Hepatocyte (in vitro differentiated cells): ENCODE data around the gene CLTCL1. TPM values are rescaled to one million over a fixed set of nuclear protein-coding genes. Genes with fewer than 3 reads are reported as not detected.

Experiments used
- DNase-seq: peaks from one replicate; pipeline ENCODE4 v3.0.0-alpha.2; 2016; ENCODE audit warnings: low spot score
- H2AFZ ChIP-seq: fragments of 200-600 bp; sonication (generic); 2 replicates; pipeline ENCODE4 v1.6.0; 2016; ENCODE audit warnings: antibody characterized with exemption, mild to moderate bottlenecking
- H3K27ac ChIP-seq: fragments of 200-600 bp; sonication (generic); 2 replicates; pipeline ENCODE4 v1.5.1; 2016; ENCODE audit warnings: mild to moderate bottlenecking
- H3K27me3 ChIP-seq: fragments of 200-600 bp; sonication (generic); 2 replicates; pipeline ENCODE4 v1.6.1; 2016
- H3K36me3 ChIP-seq: fragments of 200-600 bp; sonication (generic); replicated peaks from 2 replicates; pipeline ENCODE4 v1.5.1; 2016; ENCODE audit warnings: low read depth; ENCODE audit not compliant: insufficient read depth
- H3K4me1 ChIP-seq: fragments of 200-600 bp; sonication (generic); 2 replicates; pipeline ENCODE4 v1.5.1; 2016; ENCODE audit warnings: mild to moderate bottlenecking, moderate library complexity; ENCODE audit not compliant: insufficient read depth
- H3K4me2 ChIP-seq: fragments of 200-600 bp; sonication (generic); 2 replicates; pipeline ENCODE4 v1.6.0; 2016
- H3K4me3 ChIP-seq: fragments of 200-600 bp; sonication (generic); 2 replicates; pipeline ENCODE4 v1.5.1; 2016; ENCODE audit warnings: mild to moderate bottlenecking
- H3K79me2 ChIP-seq: fragments of 200-600 bp; sonication (generic); 2 replicates; pipeline ENCODE4 v1.6.0; 2017; ENCODE audit warnings: mild to moderate bottlenecking
- H3K9me2 ChIP-seq: fragments of 200-600 bp; sonication (generic); replicated peaks from 2 replicates; pipeline ENCODE4 v1.6.0; 2017; ENCODE audit warnings: mild to moderate bottlenecking; ENCODE audit not compliant: insufficient read depth
- H3K9me3 ChIP-seq: fragments of 200-600 bp; sonication (generic); 2 replicates; pipeline ENCODE4 v1.5.1; 2016; ENCODE audit warnings: low read depth, mild to moderate bottlenecking
- H4K20me1 ChIP-seq: fragments of 200-600 bp; sonication (generic); 2 replicates; pipeline ENCODE4 v1.6.0; 2016; ENCODE audit warnings: mild to moderate bottlenecking; ENCODE audit not compliant: insufficient read depth, poor library complexity, severe bottlenecking
- CTCF ChIP-seq: fragments of 200-600 bp; sonication (generic); IDR thresholded peaks from 2 replicates; pipeline ENCODE4 v1.5.1; 2016; ENCODE audit warnings: antibody characterized with exemption, mild to moderate bottlenecking; ENCODE audit not compliant: poor library complexity
- EZH2 ChIP-seq: fragments of 200-600 bp; sonication (generic); IDR thresholded peaks from 2 replicates; pipeline ENCODE4 v1.6.1; 2016; ENCODE audit warnings: antibody characterized with exemption, mild to moderate bottlenecking, borderline replicate concordance
- EZH2phosphoT487 ChIP-seq: fragments of 200-600 bp; sonication (generic); IDR thresholded peaks from one replicate; pipeline ENCODE4 v1.6.1; 2018; ENCODE audit warnings: antibody characterized with exemption, mild to moderate bottlenecking, low read depth, moderate library complexity; ENCODE audit not compliant: unreplicated experiment, severe bottlenecking
- WGBS: methylation state at CpG from one replicate; pipeline ENCODE4 v1.1.6; 2016; ENCODE audit warnings: low lambda C conversion rate; ENCODE audit errors: missing lambda C conversion rate; 5-methylcytosine and 5-hydroxymethylcytosine counted together
- polyA plus RNA-seq: library from polyadenylated mRNA; unstranded; fragments of >200 nt; fragmentation: Nextera tagmentation; extraction: Ambion mirVana; gene quantifications from 2 replicates; pipeline ENCODE4 v1.2.1, GENCODE V29; 2016
- total RNA-seq: library from RNA; depleted of rRNA; stranded (reverse); fragments of >200 nt; gene quantifications from 2 replicates; pipeline ENCODE4 v1.2.3, GENCODE V29; 2014

The CLTCL1 gene
- total and polyA plus RNA-seq, 2 experiments from 2014 or later = 2.2 to 3.7 TPM

GRCh38 chr22:19228179-19228578, 63.3 kb downstream of the CLTCL1 start:
- Histone ChIP-seq H3K79me2 (no peaks in the 10 kb centered on the region), H3K27ac (no peak overlapping the region), H4K20me1 (no peaks in the 10 kb centered on the region), H3K36me3 (no peaks in the 10 kb centered on the region), H3K4me1 (no peaks in the 10 kb centered on the region), H3K9me2 (no peaks in the 10 kb centered on the region), H2AFZ (no peak overlapping the region), H3K27me3 (no peaks in the 10 kb centered on the region), H3K9me3 (no peaks in the 10 kb centered on the region), H3K4me2 (no peak overlapping the region), H3K4me3 (no peak overlapping the region)
- 90% methylated on average over 4 of the region's 4 CpGs for WGBS
- TF ChIP-seq EZH2phosphoT487 (no peak), EZH2 (no peak), CTCF (no peak)
- DNase-seq = no peak

- H3K4me1 ChIP-seq = no peaks in the 10 kb centered on the region
- no peaks in the 10 kb centered on the region for H4K20me1 ChIP-seq
- TF ChIP-seq CTCF = no peak
- no peak for TF ChIP-seq EZH2phosphoT487
- TF ChIP-seq EZH2 = no peak
- H3K36me3 ChIP-seq = no peaks in the 10 kb centered on the region
- no peaks in the 10 kb centered on the region for H3K9me3 ChIP-seq
- no peak overlapping the region for H2AFZ ChIP-seq
- no peak overlapping the region for H3K4me3 ChIP-seq
- no peaks in the 10 kb centered on the region for H3K79me2 ChIP-seq
- no peak for DNase-seq
- no peaks in the 10 kb centered on the region for H3K9me2 ChIP-seq
- no peak overlapping the region for H3K27ac ChIP-seq
- H3K4me2 ChIP-seq = no peak overlapping the region
- H3K27me3 ChIP-seq = no peaks in the 10 kb centered on the region
These were observed 65.1 kb downstream of the CLTCL1 start for GRCh38 chr22:19226428-19226827.

GRCh38 chr22:19225560-19225959, 66.0 kb downstream of the CLTCL1 start:
- Histone ChIP-seq H3K4me2 (no peak overlapping the region), H3K79me2 (no peaks in the 10 kb centered on the region), H3K4me1 (no peaks in the 10 kb centered on the region), H2AFZ (no peak overlapping the region), H3K27ac (no peak overlapping the region), H3K4me3 (no peak overlapping the region), H3K9me2 (no peaks in the 10 kb centered on the region), H4K20me1 (no peaks in the 10 kb centered on the region), H3K27me3 (no peaks in the 10 kb centered on the region), H3K9me3 (no peaks in the 10 kb centered on the region), H3K36me3 (no peaks in the 10 kb centered on the region)
- 93% methylated on average over 3 of the region's 3 CpGs for WGBS
- DNase-seq = no peak
- TF ChIP-seq EZH2phosphoT487 (no peak), CTCF (no peak), EZH2 (no peak)

- Histone ChIP-seq H3K4me2 (no peak overlapping the region), H3K4me1 (no peaks in the 10 kb centered on the region), H3K4me3 (no peak overlapping the region), H3K27ac (no peak overlapping the region), H3K9me3 (no peaks in the 10 kb centered on the region), H4K20me1 (no peaks in the 10 kb centered on the region), H3K36me3 (no peaks in the 10 kb centered on the region), H2AFZ (no peak overlapping the region), H3K79me2 (no peaks in the 10 kb centered on the region), H3K9me2 (no peaks in the 10 kb centered on the region), H3K27me3 (no peaks in the 10 kb centered on the region)
- 96% methylated on average over 7 of the region's 7 CpGs for WGBS
- no peak for DNase-seq
- TF ChIP-seq CTCF (no peak), EZH2 (no peak), EZH2phosphoT487 (no peak)
These were observed 66.5 kb downstream of the CLTCL1 start for GRCh38 chr22:19224985-19225384.
